ENCODE measurements around the gene RABGAP1L. TPM values are rescaled to one million over a fixed set of nuclear protein-coding genes. Genes with fewer than 3 reads are reported as not detected.
"Not testable (repeated sequence)": the region's sequence is repeated elsewhere in the genome, so short reads cannot be mapped to it uniquely, and the experiment has no call there.

The RABGAP1L gene
- polyA plus RNA-seq, 3 donors: 35.2 to 75.3 (median 63.3) TPM

DNA sequence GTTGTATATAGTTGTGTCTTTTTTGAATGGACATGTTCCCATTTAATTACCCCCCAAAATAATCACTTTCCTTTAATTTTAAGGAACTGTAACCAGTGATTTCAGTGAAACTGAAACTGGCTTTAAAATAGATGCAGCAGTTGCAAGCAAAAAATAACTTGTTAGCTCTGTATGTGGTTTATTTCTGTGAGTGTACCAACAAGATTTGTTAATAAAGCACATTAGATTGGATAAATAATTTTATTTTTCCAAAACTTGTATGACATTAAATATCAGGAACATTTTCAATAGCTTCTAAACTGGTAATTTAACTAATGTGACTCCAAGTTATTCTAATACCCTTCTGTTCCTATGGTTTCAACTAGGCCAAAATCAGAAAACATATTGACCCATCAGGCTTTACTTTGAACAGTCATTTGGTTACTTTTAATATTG, 656.2 kb downstream of the RABGAP1L start:
- DNase-seq: peak in 1 of 3 donors; percentile 11
- intact Hi-C loops (cut with micrococcal nuclease): no loop called here
- H3K4me1 ChIP-seq (ENCODE audit: control insufficient read depth in 1 of 2, insufficient read depth in 2 of 2, low read length in 2 of 2): peaks cover 11 to 18% of the 10 kb centered on the region in 2 donors
- H3K27ac ChIP-seq (ENCODE audit: low read depth in 1 of 2, low read length in 2 of 2): peak overlapping the region in 1 of 2 donors; percentile 46
- TF ChIP-seq, protein P1, sequence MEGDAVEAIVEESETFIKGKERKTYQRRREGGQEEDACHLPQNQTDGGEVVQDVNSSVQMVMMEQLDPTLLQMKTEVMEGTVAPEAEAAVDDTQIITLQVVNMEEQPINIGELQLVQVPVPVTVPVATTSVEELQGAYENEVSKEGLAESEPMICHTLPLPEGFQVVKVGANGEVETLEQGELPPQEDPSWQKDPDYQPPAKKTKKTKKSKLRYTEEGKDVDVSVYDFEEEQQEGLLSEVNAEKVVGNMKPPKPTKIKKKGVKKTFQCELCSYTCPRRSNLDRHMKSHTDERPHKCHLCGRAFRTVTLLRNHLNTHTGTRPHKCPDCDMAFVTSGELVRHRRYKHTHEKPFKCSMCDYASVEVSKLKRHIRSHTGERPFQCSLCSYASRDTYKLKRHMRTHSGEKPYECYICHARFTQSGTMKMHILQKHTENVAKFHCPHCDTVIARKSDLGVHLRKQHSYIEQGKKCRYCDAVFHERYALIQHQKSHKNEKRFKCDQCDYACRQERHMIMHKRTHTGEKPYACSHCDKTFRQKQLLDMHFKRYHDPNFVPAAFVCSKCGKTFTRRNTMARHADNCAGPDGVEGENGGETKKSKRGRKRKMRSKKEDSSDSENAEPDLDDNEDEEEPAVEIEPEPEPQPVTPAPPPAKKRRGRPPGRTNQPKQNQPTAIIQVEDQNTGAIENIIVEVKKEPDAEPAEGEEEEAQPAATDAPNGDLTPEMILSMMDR (IDR thresholded peaks at IDR 0.05): no peak
- Mint-ChIP-seq H3K4me3 (no peak overlapping the region), H3K9me3 (peaks cover 0 to 3% (median 0%) of the 10 kb centered on the region in 7 donors), H3K27me3 (ENCODE audit: low read depth in 3 of 3) (no peaks in the 10 kb centered on the region), H3K36me3 (peaks cover 0 to 12% of the 10 kb centered on the region in 2 donors), H3K4me1 (peaks cover 16% of the 10 kb centered on the region), H3K27ac (no peak overlapping the region)
- no peaks in the 10 kb centered on the region for H4K20me1 ChIP-seq (ENCODE audit: insufficient read depth, low read length)
- no peaks in the 10 kb centered on the region for H3K27me3 ChIP-seq (ENCODE audit: control insufficient read depth in 2 of 2, insufficient read depth in 2 of 2, low read length in 2 of 2)
- H3K9me3 ChIP-seq (replicated peaks in 1 of 2; ENCODE audit: control insufficient read depth in 1 of 2, insufficient read depth in 1 of 2, low read length in 2 of 2): no peaks in the 10 kb centered on the region
- H3K79me2 ChIP-seq (ENCODE audit: insufficient read depth, low read length): no peaks in the 10 kb centered on the region
- H3K4me3 ChIP-seq (replicated peaks in 1 of 3; ENCODE audit: low read depth in 2 of 3, low read length in 3 of 3): peak overlapping the region in 1 of 3 experiments; percentile 11
- no peaks in the 10 kb centered on the region for H3K36me3 ChIP-seq (replicated peaks in 1 of 2; ENCODE audit: control insufficient read depth in 1 of 2, insufficient read depth in 2 of 2, low read length in 2 of 2)
- peak overlapping the region; percentile 11 for H3K4me2 ChIP-seq (replicated peaks; ENCODE audit: extremely low read depth, low read length, poor library complexity, severe bottlenecking)
- no peak overlapping the region for H3K9ac ChIP-seq (ENCODE audit: insufficient read depth, low read length, poor library complexity, severe bottlenecking)
- no peak overlapping the region for H2AFZ ChIP-seq (ENCODE audit: insufficient read depth, low read depth, low read length, poor library complexity, severe bottlenecking)

DNA sequence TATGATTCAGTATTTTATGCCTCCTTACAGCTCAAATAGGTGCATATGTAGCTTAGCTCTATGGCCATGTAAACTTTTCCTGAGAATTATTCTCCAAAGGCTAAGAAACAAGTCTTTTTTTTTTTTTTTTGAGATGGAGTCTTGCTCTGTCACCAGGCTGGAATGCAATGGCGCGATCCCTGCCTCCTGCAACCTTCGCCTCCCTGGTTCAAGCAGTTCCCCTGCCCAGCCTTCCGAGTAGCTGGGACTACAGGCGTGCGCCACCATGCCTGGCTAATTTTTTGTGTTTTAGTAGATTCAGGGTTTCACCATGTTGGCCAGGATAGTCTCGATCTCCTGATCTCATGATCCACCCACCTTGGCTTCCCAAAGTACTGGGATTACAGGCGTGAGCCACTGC, 657.3 kb downstream of the RABGAP1L start:
- intact Hi-C loops (cut with micrococcal nuclease); DNase-seq; H3K9ac ChIP-seq (ENCODE audit: insufficient read depth, low read length, poor library complexity, severe bottlenecking); H3K27ac Mint-ChIP-seq; H3K4me2 ChIP-seq (replicated peaks; ENCODE audit: extremely low read depth, low read length, poor library complexity, severe bottlenecking); H3K36me3 ChIP-seq (replicated peaks in 1 of 2; ENCODE audit: control insufficient read depth in 1 of 2, insufficient read depth in 2 of 2, low read length in 2 of 2); H3K27me3 Mint-ChIP-seq (ENCODE audit: low read depth in 3 of 3); H3K4me3 ChIP-seq (replicated peaks in 1 of 3; ENCODE audit: low read depth in 2 of 3, low read length in 3 of 3); H3K9me3 ChIP-seq (replicated peaks in 1 of 2; ENCODE audit: control insufficient read depth in 1 of 2, insufficient read depth in 1 of 2, low read length in 2 of 2); H3K9me3 Mint-ChIP-seq; H3K79me2 ChIP-seq (ENCODE audit: insufficient read depth, low read length); H3K4me3 Mint-ChIP-seq; H3K27ac ChIP-seq (ENCODE audit: low read depth in 1 of 2, low read length in 2 of 2); H4K20me1 ChIP-seq (ENCODE audit: insufficient read depth, low read length); H3K27me3 ChIP-seq (ENCODE audit: control insufficient read depth in 2 of 2, insufficient read depth in 2 of 2, low read length in 2 of 2); H2AFZ ChIP-seq (ENCODE audit: insufficient read depth, low read depth, low read length, poor library complexity, severe bottlenecking): not testable (repeated sequence)
- peaks cover 11 to 18% of the 10 kb centered on the region in 2 donors for H3K4me1 ChIP-seq (ENCODE audit: control insufficient read depth in 1 of 2, insufficient read depth in 2 of 2, low read length in 2 of 2)
- Mint-ChIP-seq H3K4me1 (peaks cover 16% of the 10 kb centered on the region), H3K36me3 (peaks cover 0 to 12% of the 10 kb centered on the region in 2 donors)
- WGBS (ENCODE audit: insufficient coverage): 100% methylated on average over 6 of the region's 8 CpGs

All from CD14-positive monocyte (primary cell).